ENCODE results near the gene PITPNC1.

Gene PITPNC1

GRCh38 chr17:67678414-67678813 is 301.3 kb downstream of the PITPNC1 start:
- H3K9me3 ChIP-seq (ENCODE audit: control insufficient read depth, low read length): no peaks in the 10 kb centered on the region
- peaks cover 32% of the 10 kb centered on the region for H3K36me3 ChIP-seq (ENCODE audit: control insufficient read depth, insufficient read depth, low read length)
- no peaks in the 10 kb centered on the region for H3K4me1 ChIP-seq (ENCODE audit: control insufficient read depth, insufficient read depth, low read length, poor library complexity, severe bottlenecking)
- H3K27me3 ChIP-seq (replicated peaks; ENCODE audit: control insufficient read depth, insufficient read depth, low read length, poor library complexity, severe bottlenecking): no peaks in the 10 kb centered on the region
- no peak overlapping the region for H3K27ac ChIP-seq (ENCODE audit: insufficient read depth, low read length, poor library complexity, severe bottlenecking)
- no peak for DNase-seq
- no peak overlapping the region for H3K4me3 ChIP-seq (ENCODE audit: insufficient read depth, low read depth, low read length, poor library complexity, severe bottlenecking)

- Histone ChIP-seq H3K27ac (ENCODE audit: insufficient read depth, low read length, poor library complexity, severe bottlenecking) (no peak overlapping the region), H3K36me3 (ENCODE audit: control insufficient read depth, insufficient read depth, low read length) (peaks cover 32% of the 10 kb centered on the region), H3K27me3 (replicated peaks; ENCODE audit: control insufficient read depth, insufficient read depth, low read length, poor library complexity, severe bottlenecking) (no peaks in the 10 kb centered on the region), H3K4me3 (ENCODE audit: insufficient read depth, low read depth, low read length, poor library complexity, severe bottlenecking) (no peak overlapping the region), H3K9me3 (ENCODE audit: control insufficient read depth, low read length) (no peaks in the 10 kb centered on the region), H3K4me1 (ENCODE audit: control insufficient read depth, insufficient read depth, low read length, poor library complexity, severe bottlenecking) (no peaks in the 10 kb centered on the region)
- DNase-seq: no peak
Measured at GRCh38 chr17:67679225-67679624, 302.1 kb downstream of the PITPNC1 start.

GRCh38 chr17:67679721-67680120 is 302.6 kb downstream of the PITPNC1 start:
- peaks cover 32% of the 10 kb centered on the region for H3K36me3 ChIP-seq (ENCODE audit: control insufficient read depth, insufficient read depth, low read length)
- H3K4me3 ChIP-seq (ENCODE audit: insufficient read depth, low read depth, low read length, poor library complexity, severe bottlenecking): no peak overlapping the region
- no peaks in the 10 kb centered on the region for H3K4me1 ChIP-seq (ENCODE audit: control insufficient read depth, insufficient read depth, low read length, poor library complexity, severe bottlenecking)
- no peak for DNase-seq
- H3K27ac ChIP-seq (ENCODE audit: insufficient read depth, low read length, poor library complexity, severe bottlenecking): no peak overlapping the region
- H3K9me3 ChIP-seq (ENCODE audit: control insufficient read depth, low read length): no peaks in the 10 kb centered on the region
- no peaks in the 10 kb centered on the region for H3K27me3 ChIP-seq (replicated peaks; ENCODE audit: control insufficient read depth, insufficient read depth, low read length, poor library complexity, severe bottlenecking)

GRCh38 chr17:67680445-67681224 is 303.6 kb downstream of the PITPNC1 start:
- no peak overlapping the region for H3K4me3 ChIP-seq (ENCODE audit: insufficient read depth, low read depth, low read length, poor library complexity, severe bottlenecking)
- no peak overlapping the region for H3K27ac ChIP-seq (ENCODE audit: insufficient read depth, low read length, poor library complexity, severe bottlenecking)
- no peaks in the 10 kb centered on the region for H3K27me3 ChIP-seq (replicated peaks; ENCODE audit: control insufficient read depth, insufficient read depth, low read length, poor library complexity, severe bottlenecking)

GRCh38 chr17:67682196-67682595 is 305.1 kb downstream of the PITPNC1 start:
- Histone ChIP-seq H3K27me3 (replicated peaks; ENCODE audit: control insufficient read depth, insufficient read depth, low read length, poor library complexity, severe bottlenecking) (no peaks in the 10 kb centered on the region), H3K27ac (ENCODE audit: insufficient read depth, low read length, poor library complexity, severe bottlenecking) (no peak overlapping the region), H3K4me1 (ENCODE audit: control insufficient read depth, insufficient read depth, low read length, poor library complexity, severe bottlenecking) (no peaks in the 10 kb centered on the region), H3K9me3 (ENCODE audit: control insufficient read depth, low read length) (no peaks in the 10 kb centered on the region), H3K4me3 (ENCODE audit: insufficient read depth, low read depth, low read length, poor library complexity, severe bottlenecking) (no peak overlapping the region), H3K36me3 (ENCODE audit: control insufficient read depth, insufficient read depth, low read length) (peaks cover 15% of the 10 kb centered on the region)
- no peak for DNase-seq

More at GRCh38 chr17:67680445-67681224, 303.6 kb downstream of the PITPNC1 start:
- Histone ChIP-seq H3K36me3 (ENCODE audit: control insufficient read depth, insufficient read depth, low read length) (peaks cover 27% of the 10 kb centered on the region), H3K4me1 (ENCODE audit: control insufficient read depth, insufficient read depth, low read length, poor library complexity, severe bottlenecking) (no peaks in the 10 kb centered on the region), H3K9me3 (ENCODE audit: control insufficient read depth, low read length) (no peaks in the 10 kb centered on the region)
- DNase-seq: no peak

GRCh38 chr17:67685351-67685750 is 308.3 kb downstream of the PITPNC1 start:
- H3K27me3 ChIP-seq (replicated peaks; ENCODE audit: control insufficient read depth, insufficient read depth, low read length, poor library complexity, severe bottlenecking): no peaks in the 10 kb centered on the region
- DNase-seq: no peak
- H3K27ac ChIP-seq (ENCODE audit: insufficient read depth, low read length, poor library complexity, severe bottlenecking): no peak overlapping the region
- H3K4me3 ChIP-seq (ENCODE audit: insufficient read depth, low read depth, low read length, poor library complexity, severe bottlenecking): no peak overlapping the region
- H3K36me3 ChIP-seq (ENCODE audit: control insufficient read depth, insufficient read depth, low read length): no peaks in the 10 kb centered on the region
- no peaks in the 10 kb centered on the region for H3K4me1 ChIP-seq (ENCODE audit: control insufficient read depth, insufficient read depth, low read length, poor library complexity, severe bottlenecking)
- no peaks in the 10 kb centered on the region for H3K9me3 ChIP-seq (ENCODE audit: control insufficient read depth, low read length)

- Histone ChIP-seq H3K4me3 (ENCODE audit: insufficient read depth, low read depth, low read length, poor library complexity, severe bottlenecking) (no peak overlapping the region), H3K36me3 (ENCODE audit: control insufficient read depth, insufficient read depth, low read length) (no peaks in the 10 kb centered on the region), H3K27ac (ENCODE audit: insufficient read depth, low read length, poor library complexity, severe bottlenecking) (no peak overlapping the region), H3K27me3 (replicated peaks; ENCODE audit: control insufficient read depth, insufficient read depth, low read length, poor library complexity, severe bottlenecking) (no peaks in the 10 kb centered on the region), H3K4me1 (ENCODE audit: control insufficient read depth, insufficient read depth, low read length, poor library complexity, severe bottlenecking) (no peaks in the 10 kb centered on the region), H3K9me3 (ENCODE audit: control insufficient read depth, low read length) (no peaks in the 10 kb centered on the region)
- no peak for DNase-seq
Measured at GRCh38 chr17:67686241-67686640, 309.2 kb downstream of the PITPNC1 start.

- Histone ChIP-seq H3K4me3 (ENCODE audit: insufficient read depth, low read depth, low read length, poor library complexity, severe bottlenecking) (no peak overlapping the region), H3K4me1 (ENCODE audit: control insufficient read depth, insufficient read depth, low read length, poor library complexity, severe bottlenecking) (no peaks in the 10 kb centered on the region), H3K9me3 (ENCODE audit: control insufficient read depth, low read length) (no peaks in the 10 kb centered on the region), H3K36me3 (ENCODE audit: control insufficient read depth, insufficient read depth, low read length) (peaks cover 1% of the 10 kb centered on the region), H3K27ac (ENCODE audit: insufficient read depth, low read length, poor library complexity, severe bottlenecking) (no peak overlapping the region), H3K27me3 (replicated peaks; ENCODE audit: control insufficient read depth, insufficient read depth, low read length, poor library complexity, severe bottlenecking) (no peaks in the 10 kb centered on the region)
- DNase-seq: no peak
Measured at GRCh38 chr17:67687511-67687910, 310.4 kb downstream of the PITPNC1 start.

GRCh38 chr17:67689534-67690177 is 312.6 kb downstream of the PITPNC1 start:
- Histone ChIP-seq H3K4me1 (ENCODE audit: control insufficient read depth, insufficient read depth, low read length, poor library complexity, severe bottlenecking) (no peaks in the 10 kb centered on the region), H3K27ac (ENCODE audit: insufficient read depth, low read length, poor library complexity, severe bottlenecking) (no peak overlapping the region), H3K36me3 (ENCODE audit: control insufficient read depth, insufficient read depth, low read length) (peaks cover 13% of the 10 kb centered on the region), H3K27me3 (replicated peaks; ENCODE audit: control insufficient read depth, insufficient read depth, low read length, poor library complexity, severe bottlenecking) (no peaks in the 10 kb centered on the region), H3K9me3 (ENCODE audit: control insufficient read depth, low read length) (no peaks in the 10 kb centered on the region), H3K4me3 (ENCODE audit: insufficient read depth, low read depth, low read length, poor library complexity, severe bottlenecking) (no peak overlapping the region)
- peak in 1 of 3 donors; percentile 29 for DNase-seq

GRCh38 chr17:67693811-67694210 is 316.7 kb downstream of the PITPNC1 start:
- Histone ChIP-seq H3K4me1 (ENCODE audit: control insufficient read depth, insufficient read depth, low read length, poor library complexity, severe bottlenecking) (no peaks in the 10 kb centered on the region), H3K36me3 (ENCODE audit: control insufficient read depth, insufficient read depth, low read length) (peaks cover 18% of the 10 kb centered on the region), H3K27me3 (replicated peaks; ENCODE audit: control insufficient read depth, insufficient read depth, low read length, poor library complexity, severe bottlenecking) (no peaks in the 10 kb centered on the region), H3K4me3 (ENCODE audit: insufficient read depth, low read depth, low read length, poor library complexity, severe bottlenecking) (no peak overlapping the region), H3K27ac (ENCODE audit: insufficient read depth, low read length, poor library complexity, severe bottlenecking) (no peak overlapping the region), H3K9me3 (ENCODE audit: control insufficient read depth, low read length) (no peaks in the 10 kb centered on the region)
- DNase-seq: no peak
